ENCODE data around the gene PRM1.
"Not testable (repeated sequence)": the region's sequence is repeated elsewhere in the genome, so short reads cannot be mapped to it uniquely, and the experiment has no call there.

PRM1 gene

DNA sequence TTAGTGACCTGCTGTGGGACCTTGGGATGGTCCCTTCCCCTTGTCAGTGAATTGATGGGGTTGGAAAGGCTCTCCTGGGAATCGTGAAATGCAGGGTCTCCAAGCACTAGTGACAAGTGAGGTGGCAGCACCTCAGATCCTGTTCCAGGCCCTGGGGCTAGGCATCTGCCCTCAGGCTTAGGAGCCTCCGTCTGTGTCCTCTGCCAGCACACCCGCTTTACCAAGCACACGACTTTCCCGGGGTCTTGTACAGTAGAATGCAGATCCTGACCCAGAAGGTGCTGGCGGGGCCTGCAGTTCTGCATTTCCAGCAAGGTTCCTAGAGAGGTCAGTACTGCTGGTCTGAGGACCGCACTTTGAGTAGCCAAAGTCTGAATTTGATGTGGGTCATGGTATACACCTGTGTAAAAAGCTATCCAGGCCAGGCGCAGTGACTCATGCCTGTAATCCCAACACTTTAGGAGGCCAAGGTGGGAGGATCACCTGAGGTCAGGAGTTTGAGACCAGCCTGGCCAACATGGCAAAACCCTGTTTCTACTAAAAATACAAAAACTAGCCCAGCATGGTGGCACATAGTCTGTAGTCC lies 33.3 kb upstream of the PRM1 start:
- DNase-seq (ENCODE audit: low read depth) = no peak

DNA sequence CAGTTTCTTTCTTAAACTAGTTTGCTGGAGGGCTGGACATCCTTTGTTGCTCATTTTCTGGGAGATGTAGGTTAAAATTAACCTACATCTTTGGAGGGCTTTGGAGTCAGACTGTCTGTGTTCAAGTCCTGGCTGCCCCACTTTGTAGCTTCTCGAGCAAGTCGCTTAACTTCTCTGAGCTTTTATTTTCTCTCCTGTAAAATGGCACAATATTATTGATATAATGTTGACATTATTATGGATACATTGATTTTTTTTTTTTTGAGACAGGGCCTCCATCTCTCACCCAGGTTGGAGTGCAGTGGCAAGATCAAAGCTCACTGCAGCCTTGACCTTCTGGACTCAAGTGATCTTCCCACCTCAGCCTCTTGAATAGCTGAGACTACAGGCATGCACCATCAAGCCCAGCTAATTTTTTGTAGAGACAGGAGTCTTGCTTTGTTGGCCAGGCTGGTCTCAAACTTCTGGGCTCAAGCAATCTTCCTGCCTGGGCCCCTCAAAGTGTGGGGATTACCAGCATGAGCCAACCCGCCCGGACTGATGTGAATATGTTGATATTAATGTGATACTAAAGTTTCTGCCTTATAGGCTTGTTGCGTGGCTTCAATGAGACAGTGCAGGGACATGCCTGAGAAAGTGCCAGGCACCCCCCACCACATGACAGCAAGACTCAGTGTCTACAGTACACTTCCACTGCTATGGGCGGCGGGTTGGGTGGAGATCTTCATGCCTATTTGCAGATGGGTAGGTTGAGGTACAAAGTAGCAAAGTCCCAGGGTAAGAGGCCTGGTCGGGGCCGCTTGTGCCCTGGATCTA lies 32.6 kb upstream of the PRM1 start:
- no peak for DNase-seq (ENCODE audit: low read depth)

DNA sequence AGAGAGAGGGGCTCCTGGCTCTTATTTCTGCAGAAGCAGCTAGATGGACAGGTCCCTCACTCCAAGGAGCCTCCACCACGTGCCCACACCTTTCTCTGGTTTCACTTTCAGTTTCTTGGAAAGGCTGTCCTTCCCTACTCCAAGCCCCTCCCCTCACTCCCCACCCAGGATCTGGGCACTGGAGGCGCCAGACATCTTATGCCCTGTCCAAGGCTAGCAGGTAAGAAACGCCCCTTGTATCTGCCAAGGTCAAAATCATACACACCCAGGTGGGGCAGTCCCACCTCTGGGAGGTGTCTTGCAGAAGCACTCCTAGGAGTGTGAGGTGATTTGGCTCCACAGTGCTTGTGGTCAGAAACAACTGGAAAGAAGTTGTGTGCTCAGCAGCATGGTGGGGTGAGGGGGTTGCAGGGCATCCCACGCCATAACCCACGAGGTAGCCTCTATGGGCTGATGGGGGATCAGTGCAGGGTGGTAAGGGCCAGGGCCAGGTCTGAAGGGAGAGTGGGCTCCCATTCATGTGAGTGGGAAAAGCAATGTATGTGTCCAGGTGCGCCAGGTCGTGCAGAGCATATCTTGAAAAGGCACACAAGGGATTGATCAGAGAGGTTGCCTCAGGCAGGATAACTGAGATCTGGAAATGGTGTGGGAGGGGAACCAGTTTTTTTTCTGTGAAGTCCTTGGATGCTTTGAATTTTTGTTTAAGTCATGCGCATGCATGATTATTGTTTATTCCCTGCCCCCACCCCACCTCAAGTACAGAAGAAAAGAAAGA lies 31.8 kb upstream of the PRM1 start:
- DNase-seq (ENCODE audit: low read depth) = no peak

DNA sequence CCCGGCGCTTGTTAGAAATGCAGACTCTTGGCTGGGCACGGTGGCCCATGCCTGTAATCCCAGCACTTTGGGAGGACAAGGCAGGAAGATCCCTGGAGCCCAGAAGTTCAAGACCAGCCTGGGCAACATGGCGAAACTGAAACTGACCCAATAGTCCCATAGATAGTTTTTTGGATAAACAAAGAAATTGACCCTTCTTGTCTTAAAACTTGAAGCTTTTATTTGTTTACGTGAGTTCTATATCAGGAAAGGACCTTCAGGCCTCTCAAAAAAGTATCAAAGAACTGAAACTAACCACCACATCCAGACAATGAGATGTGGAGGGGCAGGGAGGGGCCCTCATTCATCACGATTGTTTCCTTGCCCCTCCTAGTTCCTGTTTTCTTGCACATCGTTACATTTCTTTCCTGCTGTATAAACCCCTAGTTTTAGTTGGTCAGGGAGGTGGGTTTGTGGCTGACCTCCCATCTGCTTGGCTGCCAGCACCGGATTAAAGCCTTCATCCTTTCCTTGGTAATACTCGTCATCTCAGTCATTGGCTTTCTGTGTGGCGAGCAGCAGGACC lies 29.9 kb upstream of the PRM1 start:
- DNase-seq (ENCODE audit: low read depth) = no peak

DNA sequence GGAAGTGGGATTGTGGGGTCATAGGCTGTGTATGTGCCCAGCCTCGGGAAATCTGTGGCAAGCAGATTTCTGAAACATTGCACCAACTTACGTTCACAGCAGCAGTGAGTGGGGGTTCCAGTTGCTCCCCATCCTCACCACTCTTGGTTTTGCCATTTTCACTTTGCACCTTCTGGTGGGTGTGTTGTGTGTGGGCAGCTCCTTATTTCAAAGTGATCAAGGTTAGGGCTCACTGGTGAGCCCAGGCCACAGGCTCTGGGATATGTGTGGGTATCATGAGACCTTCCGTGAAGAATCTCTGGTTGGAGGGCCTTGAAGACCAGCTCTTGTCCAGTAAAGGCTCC lies 29.5 kb upstream of the PRM1 start:
- DNase-seq (ENCODE audit: low read depth) = no peak

DNA sequence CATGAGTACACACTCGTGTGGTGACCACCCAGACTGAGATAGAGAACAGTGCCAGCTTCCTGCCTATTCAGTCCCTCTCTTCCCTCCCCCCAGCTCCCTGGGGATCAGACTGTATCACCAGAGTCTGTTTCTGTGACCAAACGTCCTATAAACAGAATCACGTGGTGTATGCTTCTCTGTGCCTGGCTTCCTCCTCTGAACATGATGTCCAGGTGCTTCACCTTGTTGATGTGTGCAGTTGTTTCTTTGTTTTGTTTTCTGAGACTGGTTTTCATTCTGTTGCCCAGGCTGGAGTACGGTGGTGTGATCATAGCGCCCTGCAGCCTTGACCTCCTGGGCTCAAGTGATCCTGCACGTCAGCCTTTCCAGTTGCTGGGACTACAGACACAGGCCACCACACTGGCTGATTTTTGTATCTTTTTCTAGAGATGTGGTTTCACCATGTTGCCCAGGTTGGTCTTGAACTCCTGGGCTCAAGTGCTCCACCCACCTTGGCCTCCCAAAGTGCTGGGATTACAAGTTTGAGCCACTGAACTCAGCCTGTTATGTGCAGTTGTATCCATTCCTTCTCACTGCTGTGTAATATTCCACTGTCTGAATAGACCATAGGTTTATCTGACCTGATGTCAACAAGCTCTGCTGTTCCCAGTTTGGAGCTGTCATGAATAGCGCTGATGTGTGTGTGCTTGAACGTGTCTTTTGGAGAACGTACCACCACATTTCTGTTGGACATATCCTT lies 28.9 kb upstream of the PRM1 start:
- no peak for DNase-seq (ENCODE audit: low read depth)

DNA sequence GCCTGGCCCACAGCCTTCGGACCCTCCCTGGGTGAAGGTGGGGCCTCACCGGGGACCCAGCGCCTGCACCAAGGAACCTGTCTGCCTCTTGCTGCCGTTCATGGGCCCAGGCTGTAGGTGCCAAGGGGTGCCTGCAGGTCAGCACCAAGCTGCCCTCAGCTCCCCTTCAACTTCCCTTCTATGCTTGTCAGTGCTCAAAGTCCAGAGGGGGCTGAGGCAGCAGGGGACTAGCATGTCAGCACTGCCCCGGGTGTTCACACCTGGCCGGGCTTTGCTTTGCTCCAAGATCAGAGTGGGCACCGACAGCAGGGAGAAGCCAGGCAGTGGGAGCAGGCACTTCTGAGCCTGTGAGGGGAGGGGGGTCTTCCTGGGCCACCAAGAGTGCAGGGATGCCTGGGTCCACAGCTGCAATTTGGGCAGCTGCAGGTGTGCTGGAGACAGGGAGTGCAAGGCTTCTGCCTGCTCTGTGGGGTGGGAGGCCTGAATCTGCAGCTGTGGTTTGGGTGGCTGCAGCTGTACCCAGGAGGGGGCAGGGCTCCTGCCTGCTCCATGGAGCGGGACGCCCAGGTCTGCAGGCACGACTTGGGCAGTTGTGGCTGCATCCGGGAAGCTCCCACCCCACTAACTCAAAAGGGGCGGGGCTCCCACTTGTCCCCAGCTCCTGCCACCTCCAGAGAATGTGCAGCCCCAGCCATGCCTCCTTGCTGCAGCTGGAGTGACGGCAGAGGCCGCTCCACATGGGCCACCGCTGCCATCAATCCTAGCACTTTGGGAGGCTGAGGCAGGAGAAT lies 27.6 kb upstream of the PRM1 start:
- DNase-seq (ENCODE audit: low read depth) = no peak

DNA sequence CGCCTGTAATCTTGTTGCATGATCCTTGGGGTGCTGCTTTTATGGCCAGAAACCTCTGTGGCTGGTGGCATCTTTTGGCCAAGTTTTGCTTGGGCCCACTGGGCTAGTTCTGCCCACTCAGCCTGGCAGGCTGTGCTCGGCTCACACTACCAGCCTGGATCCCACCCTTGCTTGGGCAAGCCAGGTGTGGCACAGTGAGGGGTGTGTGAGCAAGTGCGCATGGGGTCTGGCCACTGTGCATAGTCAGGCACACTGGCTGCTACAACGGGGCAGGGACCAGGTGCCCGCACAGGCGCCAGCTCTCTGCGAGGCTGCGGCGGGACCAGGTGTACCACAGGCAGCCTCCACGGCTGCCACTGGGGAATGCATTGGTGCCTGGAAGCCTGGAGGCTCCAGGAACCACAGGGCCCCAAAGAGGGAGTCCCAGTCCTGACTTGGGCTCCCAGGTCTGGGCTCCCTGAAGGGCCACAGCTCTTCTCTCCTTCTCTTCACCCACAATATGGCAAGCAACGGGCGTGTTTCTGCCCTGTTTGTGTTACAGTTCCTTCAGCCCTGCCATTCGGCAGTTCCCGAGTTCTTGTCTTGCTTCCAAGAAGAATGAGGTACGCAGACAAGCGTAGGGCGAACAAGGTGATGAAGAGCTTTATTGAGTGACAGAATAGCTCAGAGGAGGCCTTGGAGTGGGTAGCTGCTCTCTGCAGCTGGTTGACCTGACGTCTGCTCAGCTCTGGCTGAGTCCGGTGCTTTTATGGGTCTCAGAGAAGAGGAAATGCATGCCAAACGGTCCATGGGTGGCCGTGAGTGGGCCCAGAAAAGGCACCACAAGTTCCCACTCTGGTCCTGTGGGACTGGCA lies 26.7 kb upstream of the PRM1 start:
- DNase-seq (ENCODE audit: low read depth) = no peak

DNA sequence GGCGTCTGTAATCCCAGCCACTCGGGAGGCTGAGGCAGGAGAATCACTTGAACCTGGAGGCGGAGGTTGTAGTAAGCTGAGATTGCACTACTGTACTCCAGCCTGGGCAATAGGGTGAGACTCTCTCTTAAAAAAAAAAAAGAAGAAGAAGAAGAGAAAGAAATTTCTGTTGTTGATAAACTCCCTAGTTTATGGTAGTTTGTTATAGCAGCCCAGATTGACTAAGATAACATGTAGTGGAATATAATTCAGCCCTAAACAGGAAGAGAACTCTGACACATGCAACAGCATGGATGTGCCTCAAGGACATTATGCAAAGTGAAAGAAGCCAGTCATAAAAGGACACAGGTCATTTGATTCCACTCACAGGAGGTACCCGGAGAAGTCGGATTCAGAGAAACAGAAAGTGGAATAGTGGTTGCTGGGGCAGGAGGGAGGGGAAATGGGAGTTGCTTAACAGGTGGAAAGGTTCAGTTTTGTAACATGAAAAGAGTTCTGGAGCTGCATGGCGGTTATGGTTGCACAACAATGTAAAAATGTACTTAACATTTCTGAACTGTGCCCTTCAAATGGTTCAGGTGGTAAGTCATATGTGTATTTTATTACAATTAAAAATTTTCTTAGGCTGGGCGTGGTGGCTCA lies 26.0 kb upstream of the PRM1 start:
- no peak for DNase-seq (ENCODE audit: low read depth)

DNA sequence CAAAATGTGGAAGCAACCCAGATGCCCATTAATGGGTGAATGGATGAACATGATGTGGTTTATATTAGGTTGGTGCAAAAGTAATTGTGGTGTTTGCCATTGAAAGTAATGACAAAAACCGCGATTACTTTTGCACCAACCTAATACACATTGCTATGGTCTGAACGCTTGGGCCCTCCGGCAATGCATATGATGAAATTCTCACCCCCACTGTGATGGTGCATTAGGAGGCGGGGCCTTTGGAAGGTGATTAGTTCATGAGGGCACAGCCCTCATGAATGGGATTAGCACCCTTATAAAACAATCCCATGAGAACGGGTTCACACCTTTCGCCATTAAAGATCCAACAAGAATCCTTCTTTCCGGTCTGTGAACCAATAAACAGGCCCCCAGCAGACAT lies 25.3 kb upstream of the PRM1 start:
- DNase-seq (ENCODE audit: low read depth) = no peak

DNA sequence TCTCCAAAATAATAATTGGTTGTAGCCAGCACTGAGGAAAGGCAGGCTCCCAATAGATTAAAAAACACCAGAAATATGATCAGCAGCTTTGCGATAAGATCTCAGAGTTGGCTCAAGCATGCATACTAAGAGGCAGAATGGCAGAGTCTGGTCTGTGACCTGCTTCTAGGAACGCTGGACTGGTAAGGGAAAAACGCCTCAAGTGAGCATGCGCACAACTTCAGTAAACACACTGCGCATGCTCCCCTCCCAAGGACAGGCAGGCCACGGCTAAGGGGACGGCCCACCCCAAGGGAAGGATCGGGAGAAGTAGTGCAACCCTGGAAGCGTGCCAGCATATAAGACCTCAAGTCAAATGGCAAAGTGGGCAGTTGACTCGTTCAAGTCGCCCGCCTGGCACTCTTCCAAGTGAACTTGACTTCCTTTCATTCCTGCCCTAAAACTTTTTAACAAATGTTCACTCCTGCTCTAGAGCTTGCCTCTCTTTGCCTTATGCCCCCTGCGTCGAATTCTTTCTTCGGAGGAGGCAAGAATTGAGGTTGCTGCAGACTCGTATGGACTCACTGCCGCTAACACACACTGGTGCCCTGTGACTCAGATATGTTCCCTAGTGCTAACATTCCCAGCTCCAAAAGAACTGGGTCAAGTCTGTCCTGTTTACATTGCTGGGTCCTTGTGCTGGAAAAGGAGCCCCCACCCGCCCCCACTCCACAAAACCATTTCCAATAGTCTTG lies 22.4 kb upstream of the PRM1 start:
- no peak for DNase-seq (ENCODE audit: low read depth)

DNA sequence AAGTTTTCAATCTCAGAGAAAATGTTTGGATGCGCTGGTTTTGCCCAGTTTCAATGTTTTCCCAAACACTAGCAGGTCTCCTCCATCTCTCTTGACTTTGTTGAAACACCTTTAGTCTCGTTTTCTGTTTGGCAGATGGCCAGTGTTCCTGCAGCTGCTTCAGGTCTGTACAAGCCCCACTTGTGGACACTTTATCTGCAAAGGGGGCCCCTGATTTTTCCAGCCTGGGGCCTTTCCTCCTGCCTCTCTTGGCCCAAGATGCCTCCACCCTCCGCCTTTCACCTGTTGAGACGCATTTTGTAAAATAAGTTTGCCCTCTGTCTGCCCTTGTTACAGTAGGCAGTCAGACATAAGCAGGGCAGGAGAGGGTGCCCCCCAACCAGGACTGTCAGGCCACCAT lies 21.8 kb upstream of the PRM1 start:
- no peak for DNase-seq (ENCODE audit: low read depth)

DNA sequence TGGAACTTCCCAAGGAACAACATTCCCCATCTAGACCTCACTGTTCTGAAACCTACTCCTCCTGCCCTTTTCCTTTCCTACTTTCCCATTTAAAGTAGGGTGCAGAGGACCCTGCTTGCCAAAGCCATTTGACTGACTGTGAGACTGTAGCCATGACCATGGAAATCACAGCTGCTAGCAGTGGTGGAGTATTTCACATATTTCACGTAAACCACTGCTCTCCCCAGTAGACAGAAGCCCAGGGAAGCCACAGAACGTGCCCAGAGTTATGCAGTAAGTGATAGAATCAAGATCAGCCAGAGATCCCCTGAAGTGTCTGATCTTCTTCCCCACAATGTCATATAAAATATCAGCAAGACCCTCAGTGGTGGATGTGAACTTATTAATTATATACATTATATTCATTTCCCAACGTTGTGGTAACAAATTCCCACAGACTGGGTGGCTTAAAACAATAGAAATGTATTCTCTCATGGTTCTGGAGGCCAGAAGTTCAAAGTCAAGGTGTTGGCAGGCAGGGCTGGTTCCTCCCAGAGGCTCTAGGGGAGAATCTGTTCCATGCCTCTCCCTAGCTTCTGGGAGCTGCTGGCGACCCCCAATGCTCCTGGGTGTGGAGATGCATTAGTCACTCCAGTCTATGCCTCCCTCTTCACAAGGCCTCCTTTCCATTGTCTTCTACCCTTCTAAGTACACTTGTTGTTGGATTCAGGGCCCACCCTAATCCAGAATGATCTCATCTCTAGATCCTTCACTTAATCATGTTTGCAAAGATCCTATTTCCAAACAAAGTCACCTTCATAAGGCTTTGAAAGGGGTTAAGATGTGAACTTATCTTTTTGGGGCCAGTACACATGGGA lies 20.7 kb upstream of the PRM1 start:
- no peak for DNase-seq (ENCODE audit: low read depth)

DNA sequence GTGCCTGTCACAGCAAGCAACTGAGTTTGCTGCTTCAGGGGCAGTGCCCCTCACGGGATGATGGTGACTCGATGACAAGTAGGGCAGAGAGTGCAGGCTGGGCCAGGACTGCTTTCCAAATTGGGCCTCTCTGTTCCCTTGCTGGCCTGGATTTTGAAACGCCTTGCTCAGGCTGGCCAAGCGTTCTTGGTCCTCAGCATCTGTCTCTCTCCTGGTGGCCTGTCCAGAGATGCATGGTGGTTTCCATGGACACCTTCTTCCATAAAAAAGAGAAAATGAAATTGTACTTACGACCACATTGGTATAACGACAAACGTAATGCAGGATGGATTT lies 19.4 kb upstream of the PRM1 start:
- no peak for DNase-seq (ENCODE audit: low read depth)

DNA sequence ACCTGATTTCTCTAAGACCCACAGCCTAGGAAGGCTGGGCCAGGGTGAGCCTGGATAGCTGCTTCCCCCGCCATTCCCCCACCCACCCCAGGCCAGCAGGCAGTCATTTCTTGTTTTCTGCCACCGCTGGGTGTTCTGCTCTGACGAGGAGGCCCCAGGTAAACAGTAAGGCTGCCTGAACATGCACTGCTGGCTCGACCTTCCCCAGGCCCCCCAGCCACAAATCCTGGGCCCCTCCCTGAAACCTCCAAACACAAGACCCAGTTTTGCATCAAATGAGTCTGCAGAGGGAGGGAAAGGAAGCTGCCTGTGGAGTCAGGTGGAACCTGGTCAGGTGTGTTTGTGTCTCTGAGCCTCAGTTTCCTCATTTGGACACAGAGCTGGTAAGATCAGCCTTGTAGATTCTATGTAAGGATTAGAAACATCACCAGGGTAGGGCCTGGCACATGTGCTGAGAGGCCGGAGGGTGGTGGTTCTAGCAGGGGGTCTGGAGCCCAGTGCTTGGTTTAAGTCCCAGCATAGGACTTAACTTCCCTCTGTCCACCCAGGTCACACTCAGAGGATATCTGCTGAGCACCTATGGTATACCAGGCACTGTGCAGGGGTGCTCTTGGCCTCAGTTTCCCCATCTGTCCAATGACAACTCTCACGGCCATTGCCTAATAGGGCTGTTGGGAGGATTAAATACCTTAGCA lies 18.9 kb upstream of the PRM1 start:
- DNase-seq (ENCODE audit: low read depth) = no peak

DNA sequence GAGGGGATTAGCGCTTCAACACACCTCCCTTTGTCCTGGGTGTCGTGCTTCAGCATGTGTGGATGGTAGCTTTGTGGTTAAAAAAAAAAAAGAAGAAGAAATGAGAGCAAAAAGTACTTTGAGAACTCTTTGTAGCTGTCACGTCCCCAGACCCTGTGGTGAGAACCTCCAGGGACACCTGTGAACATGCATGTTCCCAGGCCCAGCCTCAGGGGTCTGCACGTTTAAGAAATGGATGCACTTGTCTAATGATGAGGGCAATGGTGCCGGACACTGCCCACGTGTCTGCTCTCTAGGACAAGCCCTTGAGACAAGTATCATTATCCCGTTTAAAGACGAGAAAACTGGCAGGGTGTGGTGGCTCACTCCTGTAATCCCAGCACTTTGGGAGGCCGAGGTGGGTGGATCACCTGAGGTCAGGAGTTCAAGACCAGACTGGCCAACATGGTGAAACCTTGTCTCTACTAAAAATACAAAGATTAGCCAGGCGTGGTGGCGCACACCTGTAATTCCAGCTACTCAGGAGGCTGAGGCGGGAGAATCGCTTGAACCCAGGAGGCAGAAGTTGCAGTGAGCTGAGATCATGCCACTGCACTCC lies 17.9 kb upstream of the PRM1 start:
- DNase-seq (ENCODE audit: low read depth) = not testable (repeated sequence)

DNA sequence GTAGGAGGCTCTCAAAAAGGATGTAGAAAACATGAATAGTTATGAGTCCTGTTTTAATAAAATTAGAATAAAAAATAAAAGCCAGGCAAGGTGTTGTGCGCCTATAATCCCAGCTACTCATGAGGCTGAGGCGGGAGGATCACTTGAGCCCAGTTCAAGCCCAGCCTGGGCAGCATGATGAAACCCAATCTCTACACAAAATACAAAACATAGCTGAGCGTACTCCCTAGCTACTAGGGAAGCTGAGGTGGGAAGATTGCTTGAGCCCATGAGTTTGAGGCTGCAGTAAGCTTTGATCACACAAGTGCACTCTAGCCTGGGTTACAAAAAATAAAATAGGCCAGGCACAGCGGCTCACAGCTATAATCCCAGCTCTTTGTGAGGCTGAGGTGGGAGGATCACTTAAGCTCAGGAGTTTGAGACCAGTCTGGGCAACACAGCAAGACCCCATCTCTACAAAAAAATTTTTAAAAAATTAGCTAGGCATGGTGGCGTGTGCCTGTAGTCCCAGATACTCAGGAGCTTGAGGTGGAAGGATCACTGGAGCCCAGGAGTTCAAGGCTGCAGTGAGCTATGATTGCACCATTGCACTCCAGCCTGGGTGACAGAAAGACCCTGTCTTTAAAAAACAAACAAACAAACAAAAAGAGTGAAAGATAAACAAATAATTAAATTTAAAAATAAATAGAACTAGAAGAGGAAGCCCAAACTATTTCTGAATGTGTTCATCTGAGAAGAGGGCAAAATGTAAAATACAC lies 17.2 kb upstream of the PRM1 start:
- no peak for DNase-seq (ENCODE audit: low read depth)
